H1 (cell line): ENCODE data around the gene RAD50. TPM values are rescaled to one million over a fixed set of nuclear protein-coding genes. Genes with fewer than 3 reads are reported as not detected.

Source experiments
- CEBPB ChIP-seq: IDR thresholded peaks from 2 replicates; pipeline ENCODE4 v1.6.1; 2012; ENCODE audit warnings: low read depth, low read length
- EZH2 ChIP-seq: fragments of 200-600 bp; sonication (generic); IDR thresholded peaks from 2 replicates; pipeline ENCODE4 v1.7.1; 2012; ENCODE audit warnings: low read depth, mild to moderate bottlenecking, moderate library complexity, low read length, inconsistent platforms; ENCODE audit not compliant: severe bottlenecking
- GTF2F1 ChIP-seq: IDR thresholded peaks from 2 replicates; pipeline ENCODE4 v1.6.1; 2012; ENCODE audit warnings: low read depth, low read length, improper control_type of control experiment, borderline replicate concordance
- JUND ChIP-seq: IDR thresholded peaks from 2 replicates; pipeline ENCODE4 v1.6.1; 2011; ENCODE audit warnings: mild to moderate bottlenecking, improper control_type of control experiment, low read length
- KDM1A ChIP-seq: fragments of 200-600, 300-600 bp; sonication (generic); IDR thresholded peaks from 2 replicates; pipeline ENCODE4 v1.7.1; 2016; ENCODE audit warnings: mild to moderate bottlenecking, low read length, borderline replicate concordance
- KDM4A ChIP-seq: IDR thresholded peaks from one replicate; pipeline ENCODE4 v1.7.1; 2012; ENCODE audit warnings: low read depth, mild to moderate bottlenecking, moderate library complexity, low read length, inconsistent platforms; ENCODE audit not compliant: severe bottlenecking
- POLR2A ChIP-seq, 2 experiments: IDR thresholded peaks; 1 replicate in 1 of 2; 2 replicates in 1 of 2; pipeline ENCODE4 v1.6.1; 2011; ENCODE audit warnings: low read depth in 2 of 2, low read length in 2 of 2, mild to moderate bottlenecking in 2 of 2; ENCODE audit errors: control extremely low read depth in 1 of 2
- RFX5 ChIP-seq: IDR thresholded peaks from 2 replicates; pipeline ENCODE4 v1.6.1; 2011; ENCODE audit warnings: low read depth, low read length, improper control_type of control experiment, borderline replicate concordance
- SIX5 ChIP-seq: IDR thresholded peaks from 2 replicates; pipeline ENCODE4 v1.6.1; 2011; ENCODE audit warnings: mild to moderate bottlenecking, low read depth, low read length
- TAF7 ChIP-seq: optimal IDR thresholded peaks from 2 replicates; pipeline ENCODE3; 2011; ENCODE audit warnings: low read depth, mild to moderate bottlenecking, inconsistent platforms, low read length, moderate library complexity, borderline replicate concordance
- TCF12 ChIP-seq: IDR thresholded peaks from 2 replicates; pipeline ENCODE4 v1.6.1; 2011; ENCODE audit warnings: low read depth, mild to moderate bottlenecking, low read length
- TEAD4 ChIP-seq: IDR thresholded peaks from 2 replicates; pipeline ENCODE4 v1.6.1; 2012; ENCODE audit warnings: low read depth, low read length, inconsistent platforms, mixed read lengths
- polyA plus RNA-seq, 7 experiments: library from polyadenylated mRNA; depleted of rRNA in 3 of 7; stranded (reverse) in 5 of 7; unstranded in 2 of 7; fragments of >200 nt in 5 of 7; fragments of 200-250 nt in 2 of 7; gene quantifications; 1 replicate in 5 of 7; 2 replicates in 1 of 7; 4 replicates in 1 of 7; pipeline versions ENCODE4 v1.2.1 to v1.2.3, GENCODE V29; 2011 to 2013; ENCODE audit warnings: missing spikeins in 2 of 7, mixed read lengths in 2 of 7
- total RNA-seq: library from RNA; stranded (reverse); fragmentation: NEBNext Ultra II Directional; extraction: Animal tissue kit (Norgen Biotek cat#: 25700); gene quantifications from 2 replicates; pipeline ENCODE4 v1.2.1, GENCODE V29; 2021
- TF ChIP-seq, protein P1 (sequence below): fragments of 300-600 bp; sonication (generic); IDR thresholded peaks from 2 replicates; pipeline ENCODE4 v1.7.1; 2012; ENCODE audit warnings: low read length, moderate library complexity, mild to moderate bottlenecking, inconsistent platforms; ENCODE audit not compliant: insufficient replicate concordance

RAD50 gene
- total and polyA plus RNA-seq, 2 of the 8 experiments (the other 6 are each of a cell fraction or from before 2014, with no cell fraction given) = 10.1 to 39.4 TPM

DNA sequence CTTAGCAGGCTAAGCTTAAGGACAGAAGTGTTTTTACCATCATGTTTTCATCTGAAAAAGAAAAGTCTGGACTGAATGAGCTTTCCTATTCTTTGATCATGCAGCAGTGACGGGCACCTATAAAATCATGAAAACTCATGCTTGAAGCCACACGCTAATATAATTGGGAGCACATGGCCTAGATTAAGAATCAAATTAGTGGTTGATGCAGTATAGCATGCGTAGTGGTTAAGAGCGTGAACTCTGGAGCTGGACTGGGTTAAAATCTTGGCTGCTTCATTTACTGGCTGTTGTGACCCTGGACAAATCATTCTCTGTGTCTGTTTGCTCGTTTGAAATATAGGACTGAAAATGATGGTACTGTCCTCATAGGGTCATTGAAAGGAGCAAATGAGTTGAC is 51.3 kb downstream of the RAD50 start (continued):
- TF ChIP-seq, protein P1, sequence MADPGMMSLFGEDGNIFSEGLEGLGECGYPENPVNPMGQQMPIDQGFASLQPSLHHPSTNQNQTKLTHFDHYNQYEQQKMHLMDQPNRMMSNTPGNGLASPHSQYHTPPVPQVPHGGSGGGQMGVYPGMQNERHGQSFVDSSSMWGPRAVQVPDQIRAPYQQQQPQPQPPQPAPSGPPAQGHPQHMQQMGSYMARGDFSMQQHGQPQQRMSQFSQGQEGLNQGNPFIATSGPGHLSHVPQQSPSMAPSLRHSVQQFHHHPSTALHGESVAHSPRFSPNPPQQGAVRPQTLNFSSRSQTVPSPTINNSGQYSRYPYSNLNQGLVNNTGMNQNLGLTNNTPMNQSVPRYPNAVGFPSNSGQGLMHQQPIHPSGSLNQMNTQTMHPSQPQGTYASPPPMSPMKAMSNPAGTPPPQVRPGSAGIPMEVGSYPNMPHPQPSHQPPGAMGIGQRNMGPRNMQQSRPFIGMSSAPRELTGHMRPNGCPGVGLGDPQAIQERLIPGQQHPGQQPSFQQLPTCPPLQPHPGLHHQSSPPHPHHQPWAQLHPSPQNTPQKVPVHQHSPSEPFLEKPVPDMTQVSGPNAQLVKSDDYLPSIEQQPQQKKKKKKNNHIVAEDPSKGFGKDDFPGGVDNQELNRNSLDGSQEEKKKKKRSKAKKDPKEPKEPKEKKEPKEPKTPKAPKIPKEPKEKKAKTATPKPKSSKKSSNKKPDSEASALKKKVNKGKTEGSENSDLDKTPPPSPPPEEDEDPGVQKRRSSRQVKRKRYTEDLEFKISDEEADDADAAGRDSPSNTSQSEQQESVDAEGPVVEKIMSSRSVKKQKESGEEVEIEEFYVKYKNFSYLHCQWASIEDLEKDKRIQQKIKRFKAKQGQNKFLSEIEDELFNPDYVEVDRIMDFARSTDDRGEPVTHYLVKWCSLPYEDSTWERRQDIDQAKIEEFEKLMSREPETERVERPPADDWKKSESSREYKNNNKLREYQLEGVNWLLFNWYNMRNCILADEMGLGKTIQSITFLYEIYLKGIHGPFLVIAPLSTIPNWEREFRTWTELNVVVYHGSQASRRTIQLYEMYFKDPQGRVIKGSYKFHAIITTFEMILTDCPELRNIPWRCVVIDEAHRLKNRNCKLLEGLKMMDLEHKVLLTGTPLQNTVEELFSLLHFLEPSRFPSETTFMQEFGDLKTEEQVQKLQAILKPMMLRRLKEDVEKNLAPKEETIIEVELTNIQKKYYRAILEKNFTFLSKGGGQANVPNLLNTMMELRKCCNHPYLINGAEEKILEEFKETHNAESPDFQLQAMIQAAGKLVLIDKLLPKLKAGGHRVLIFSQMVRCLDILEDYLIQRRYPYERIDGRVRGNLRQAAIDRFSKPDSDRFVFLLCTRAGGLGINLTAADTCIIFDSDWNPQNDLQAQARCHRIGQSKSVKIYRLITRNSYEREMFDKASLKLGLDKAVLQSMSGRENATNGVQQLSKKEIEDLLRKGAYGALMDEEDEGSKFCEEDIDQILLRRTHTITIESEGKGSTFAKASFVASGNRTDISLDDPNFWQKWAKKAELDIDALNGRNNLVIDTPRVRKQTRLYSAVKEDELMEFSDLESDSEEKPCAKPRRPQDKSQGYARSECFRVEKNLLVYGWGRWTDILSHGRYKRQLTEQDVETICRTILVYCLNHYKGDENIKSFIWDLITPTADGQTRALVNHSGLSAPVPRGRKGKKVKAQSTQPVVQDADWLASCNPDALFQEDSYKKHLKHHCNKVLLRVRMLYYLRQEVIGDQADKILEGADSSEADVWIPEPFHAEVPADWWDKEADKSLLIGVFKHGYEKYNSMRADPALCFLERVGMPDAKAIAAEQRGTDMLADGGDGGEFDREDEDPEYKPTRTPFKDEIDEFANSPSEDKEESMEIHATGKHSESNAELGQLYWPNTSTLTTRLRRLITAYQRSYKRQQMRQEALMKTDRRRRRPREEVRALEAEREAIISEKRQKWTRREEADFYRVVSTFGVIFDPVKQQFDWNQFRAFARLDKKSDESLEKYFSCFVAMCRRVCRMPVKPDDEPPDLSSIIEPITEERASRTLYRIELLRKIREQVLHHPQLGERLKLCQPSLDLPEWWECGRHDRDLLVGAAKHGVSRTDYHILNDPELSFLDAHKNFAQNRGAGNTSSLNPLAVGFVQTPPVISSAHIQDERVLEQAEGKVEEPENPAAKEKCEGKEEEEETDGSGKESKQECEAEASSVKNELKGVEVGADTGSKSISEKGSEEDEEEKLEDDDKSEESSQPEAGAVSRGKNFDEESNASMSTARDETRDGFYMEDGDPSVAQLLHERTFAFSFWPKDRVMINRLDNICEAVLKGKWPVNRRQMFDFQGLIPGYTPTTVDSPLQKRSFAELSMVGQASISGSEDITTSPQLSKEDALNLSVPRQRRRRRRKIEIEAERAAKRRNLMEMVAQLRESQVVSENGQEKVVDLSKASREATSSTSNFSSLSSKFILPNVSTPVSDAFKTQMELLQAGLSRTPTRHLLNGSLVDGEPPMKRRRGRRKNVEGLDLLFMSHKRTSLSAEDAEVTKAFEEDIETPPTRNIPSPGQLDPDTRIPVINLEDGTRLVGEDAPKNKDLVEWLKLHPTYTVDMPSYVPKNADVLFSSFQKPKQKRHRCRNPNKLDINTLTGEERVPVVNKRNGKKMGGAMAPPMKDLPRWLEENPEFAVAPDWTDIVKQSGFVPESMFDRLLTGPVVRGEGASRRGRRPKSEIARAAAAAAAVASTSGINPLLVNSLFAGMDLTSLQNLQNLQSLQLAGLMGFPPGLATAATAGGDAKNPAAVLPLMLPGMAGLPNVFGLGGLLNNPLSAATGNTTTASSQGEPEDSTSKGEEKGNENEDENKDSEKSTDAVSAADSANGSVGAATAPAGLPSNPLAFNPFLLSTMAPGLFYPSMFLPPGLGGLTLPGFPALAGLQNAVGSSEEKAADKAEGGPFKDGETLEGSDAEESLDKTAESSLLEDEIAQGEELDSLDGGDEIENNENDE = no peak
- TF ChIP-seq POLR2A (IDR thresholded peaks at IDR 0.05; ENCODE audit: control extremely low read depth in 1 of 2, low read depth in 2 of 2, low read length in 2 of 2) (no peak), SIX5 (no peak), JUND (no peak), CEBPB (no peak), EZH2 (no peak), TEAD4 (no peak), GTF2F1 (no peak), TAF7 (no peak), KDM4A (no peak), KDM1A (no peak), RFX5 (no peak), TCF12 (no peak)
